Astrocyte of the spinal cord (primary cell): Measurements from ENCODE around the gene LRP5.
"Not testable (repeated sequence)": the region's sequence is repeated elsewhere in the genome, so short reads cannot be mapped to it uniquely, and the experiment has no call there.

ENCODE experiments used
- DNase-seq: peaks from one replicate; pipeline ENCODE4 v3.0.0; 2011; ENCODE audit warnings: low read depth, low spot score
- H3K4me3 ChIP-seq: 2 replicates; pipeline ENCODE4 v1.5.1; 2011; ENCODE audit warnings: low read depth, mild to moderate bottlenecking, low read length, moderate library complexity
- CTCF ChIP-seq: IDR thresholded peaks from 2 replicates; pipeline ENCODE4 v1.5.1; 2012; ENCODE audit warnings: low read depth, mild to moderate bottlenecking, low read length, inconsistent platforms
- in situ Hi-C: cut with HindIII; loops from 2 replicates; pipeline ENCODE4 v1.10.0; 2017; ENCODE audit warnings: low sequenced_read_pairs

The LRP5 gene

GRCh38 chr11:68295940-68296339, 16.5 kb upstream of the LRP5 start:
- no peak overlapping the region for H3K4me3 ChIP-seq
- in situ Hi-C loops, result no loop called here
- TF ChIP-seq CTCF, result no peak
- DNase-seq, result no peak

GRCh38 chr11:68296344-68297051, 15.9 kb upstream of the LRP5 start:
- H3K4me3 ChIP-seq, result no peak overlapping the region
- TF ChIP-seq CTCF, result no peak
- in situ Hi-C loops, result no loop called here
- DNase-seq, result no peak

- no peak for TF ChIP-seq CTCF
- DNase-seq, result no peak
- H3K4me3 ChIP-seq, result no peak overlapping the region
- in situ Hi-C loops, result no loop called here
Observed at GRCh38 chr11:68297052-68297378, 15.4 kb upstream of the LRP5 start.

GRCh38 chr11:68297494-68297811, 14.9 kb upstream of the LRP5 start:
- in situ Hi-C loops, result no loop called here
- DNase-seq, result no peak
- no peak overlapping the region for H3K4me3 ChIP-seq
- no peak for TF ChIP-seq CTCF

- in situ Hi-C loops, result no loop called here
- H3K4me3 ChIP-seq, result no peak overlapping the region
- peak; percentile 53 for DNase-seq
- TF ChIP-seq CTCF, result peak; percentile 99
Observed at GRCh38 chr11:68297812-68298658, 14.4 kb upstream of the LRP5 start.

GRCh38 chr11:68298659-68299516, 13.5 kb upstream of the LRP5 start:
- in situ Hi-C loops, result no loop called here
- no peak overlapping the region for H3K4me3 ChIP-seq
- no peak for DNase-seq
- TF ChIP-seq CTCF, result no peak

- in situ Hi-C loops, DNase-seq, H3K4me3 ChIP-seq: not testable (repeated sequence)
Observed at GRCh38 chr11:68299517-68299879, 12.9 kb upstream of the LRP5 start.
